AG09319 (cell line): ENCODE measurements around the gene MFSD6.

Experiments used
- DNase-seq: peaks from one replicate; pipeline ENCODE4 v3.0.0-alpha.2; 2010; ENCODE audit warnings: low read depth; ENCODE audit errors: extremely low read depth
- CTCF ChIP-seq: IDR thresholded peaks from 2 replicates; pipeline ENCODE4 v1.5.1; 2011; ENCODE audit warnings: low read depth, mild to moderate bottlenecking, inconsistent platforms, low read length, moderate library complexity

The MFSD6 gene

GRCh38 chr2:190533968-190534309, 125.8 kb downstream of the MFSD6 start:
- DNase-seq: no peak
- TF ChIP-seq CTCF: no peak

GRCh38 chr2:190534310-190535120, 126.4 kb downstream of the MFSD6 start, which contains the start of gene NEMP2:
TSS of gene NEMP2 (minus strand) at chr2:190534722. CDS start at chr2:190534655, 67 bp downstream.
- DNase-seq: no peak
- no peak for TF ChIP-seq CTCF

GRCh38 chr2:190535121-190535439, 126.9 kb downstream of the MFSD6 start:
- no peak for DNase-seq
- no peak for TF ChIP-seq CTCF

GRCh38 chr2:190535586-190535985, 127.4 kb downstream of the MFSD6 start:
- no peak for DNase-seq
- TF ChIP-seq CTCF: no peak

GRCh38 chr2:190537765-190538164, 129.6 kb downstream of the MFSD6 start:
- DNase-seq: no peak
- no peak for TF ChIP-seq CTCF

GRCh38 chr2:190538201-190538600, 130.0 kb downstream of the MFSD6 start:
- no peak for TF ChIP-seq CTCF
- no peak for DNase-seq

GRCh38 chr2:190540048-190540447, 131.9 kb downstream of the MFSD6 start:
- TF ChIP-seq CTCF: no peak

More at GRCh38 chr2:190540048-190540447, 131.9 kb downstream of the MFSD6 start:
- no peak for DNase-seq
